Measurements from ENCODE around the gene ARTN.

Gene ARTN, protein sequence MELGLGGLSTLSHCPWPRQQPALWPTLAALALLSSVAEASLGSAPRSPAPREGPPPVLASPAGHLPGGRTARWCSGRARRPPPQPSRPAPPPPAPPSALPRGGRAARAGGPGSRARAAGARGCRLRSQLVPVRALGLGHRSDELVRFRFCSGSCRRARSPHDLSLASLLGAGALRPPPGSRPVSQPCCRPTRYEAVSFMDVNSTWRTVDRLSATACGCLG

DNA sequence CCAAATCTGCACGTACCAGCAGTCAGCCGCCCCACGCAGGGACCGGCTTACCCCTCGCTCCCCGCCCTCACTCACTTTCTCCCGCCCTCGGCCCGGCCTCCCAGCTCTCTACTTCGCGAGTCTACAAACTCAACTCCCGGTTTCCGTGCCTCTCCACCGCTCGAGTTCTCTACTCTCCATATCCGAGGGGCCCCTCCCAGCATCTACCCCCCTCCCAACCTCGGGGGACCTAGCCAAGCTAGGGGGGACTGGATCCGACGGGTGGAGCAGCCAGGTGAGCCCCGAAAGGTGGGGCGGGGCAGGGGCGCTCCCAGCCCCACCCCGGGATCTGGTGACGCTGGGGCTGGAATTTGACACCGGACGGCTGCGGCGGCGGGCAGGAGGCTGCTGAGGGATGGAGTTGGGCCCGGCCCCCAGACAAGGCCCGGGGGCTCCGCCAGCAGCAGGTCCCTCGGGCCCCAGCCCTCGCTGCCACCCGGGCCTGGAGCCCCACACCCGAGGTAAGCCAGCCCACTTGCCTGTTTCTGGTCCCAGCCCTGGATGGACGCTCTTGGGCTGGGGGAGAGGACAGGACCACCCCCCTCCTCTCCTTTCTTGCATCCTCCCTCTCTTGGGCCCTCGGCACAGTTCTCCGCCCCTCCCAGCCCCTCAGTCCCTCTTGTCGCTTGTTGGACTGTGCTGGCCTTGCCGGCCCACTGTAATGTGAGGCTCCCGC is at the start of gene ARTN:
TSS of gene ARTN (plus strand) at position 416 of the 715 bp plus-strand sequence. CDS start 1,856 bp downstream, outside the sequence.
- DNase-seq (ENCODE audit: low read depth in 4 of 4, low spot score in 1 of 4): no peak

DNA sequence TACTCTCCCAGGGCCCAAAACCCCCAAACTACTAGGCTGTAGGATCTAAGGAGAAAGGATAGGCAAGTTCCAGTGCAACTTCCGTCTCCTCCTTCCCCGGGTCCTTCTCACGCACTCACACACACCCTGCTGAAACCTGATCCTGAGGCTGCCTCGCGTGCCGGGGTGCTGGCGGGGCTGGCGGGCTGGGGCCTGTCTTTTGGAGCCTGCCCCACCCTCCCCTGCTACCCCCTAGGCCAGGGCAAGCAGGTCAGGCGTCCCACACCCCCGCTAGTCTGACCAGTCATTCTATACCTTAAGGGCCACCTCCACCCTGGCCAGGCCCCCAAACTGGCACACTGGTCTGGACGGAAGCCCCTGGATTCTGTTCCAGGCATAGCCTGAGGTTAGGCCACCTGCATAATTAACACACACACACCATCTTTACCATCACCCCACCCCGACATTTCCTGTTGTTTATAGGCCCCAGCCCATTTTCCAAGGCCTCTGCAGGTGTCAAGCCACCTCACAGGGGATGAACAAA is 48.3 kb upstream of the ARTN start:
- DNase-seq (ENCODE audit: low read depth in 4 of 4, low spot score in 1 of 4): no peak

DNA sequence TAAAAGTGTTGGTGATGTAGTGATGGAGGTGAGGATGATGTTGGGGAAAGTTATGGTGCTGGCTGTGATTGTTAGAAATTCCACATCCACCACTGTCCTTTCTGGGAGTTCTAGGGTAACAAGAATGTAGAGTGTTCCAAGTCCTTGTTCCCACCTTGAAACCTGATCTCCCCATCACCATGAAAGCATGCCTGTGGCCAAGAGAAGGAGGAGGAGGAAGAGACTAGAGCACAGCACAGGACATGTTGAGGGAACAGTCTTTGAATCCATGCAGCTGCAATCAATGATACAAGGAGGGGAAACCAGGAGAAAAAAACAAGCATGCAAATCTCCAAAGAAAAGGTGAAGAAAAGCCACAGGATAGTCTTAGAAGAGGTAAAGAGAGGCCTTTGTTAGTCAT is 45.9 kb upstream of the ARTN start:
- DNase-seq (ENCODE audit: low read depth in 4 of 4, low spot score in 1 of 4): no peak

DNA sequence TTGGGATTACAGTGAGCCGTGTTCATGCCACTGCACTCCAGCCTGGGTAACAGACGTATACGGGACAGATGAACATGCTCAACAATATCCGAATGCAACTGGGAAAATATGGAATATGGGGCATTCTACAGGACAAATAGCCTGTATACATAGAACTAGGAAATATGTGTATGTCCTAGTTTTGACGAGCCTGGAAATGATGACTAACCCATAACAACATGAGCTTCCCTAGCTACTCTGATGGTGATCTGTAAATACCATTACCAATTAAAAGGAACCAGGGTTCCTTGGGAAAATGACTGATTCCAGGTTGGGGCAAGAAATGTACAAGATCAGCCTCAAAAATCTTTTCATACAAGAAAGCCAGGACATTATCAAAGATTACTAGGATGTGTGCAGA is 42.8 kb upstream of the ARTN start:
- DNase-seq (ENCODE audit: low read depth in 4 of 4, low spot score in 1 of 4): no peak

DNA sequence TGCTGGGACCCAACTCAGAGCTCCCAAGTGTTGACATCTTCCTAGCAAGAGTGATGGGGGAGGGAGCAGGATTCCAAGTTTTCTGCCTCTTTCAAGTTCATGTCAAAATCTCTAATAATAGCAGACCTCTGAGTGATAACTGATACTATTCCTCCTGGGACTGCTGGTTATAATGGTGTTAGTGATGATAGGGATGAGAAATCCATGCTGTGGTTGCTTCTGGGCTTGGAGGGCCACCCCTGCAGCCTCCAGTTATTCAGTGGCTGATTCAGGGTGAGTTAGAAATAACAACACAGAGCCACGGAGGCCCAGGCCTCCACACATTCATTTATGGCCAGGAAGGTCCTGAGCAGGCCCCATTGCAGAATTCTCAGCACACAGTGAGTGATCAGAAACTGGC is 40.6 kb upstream of the ARTN start:
- DNase-seq (ENCODE audit: low read depth in 4 of 4, low spot score in 1 of 4): no peak

DNA sequence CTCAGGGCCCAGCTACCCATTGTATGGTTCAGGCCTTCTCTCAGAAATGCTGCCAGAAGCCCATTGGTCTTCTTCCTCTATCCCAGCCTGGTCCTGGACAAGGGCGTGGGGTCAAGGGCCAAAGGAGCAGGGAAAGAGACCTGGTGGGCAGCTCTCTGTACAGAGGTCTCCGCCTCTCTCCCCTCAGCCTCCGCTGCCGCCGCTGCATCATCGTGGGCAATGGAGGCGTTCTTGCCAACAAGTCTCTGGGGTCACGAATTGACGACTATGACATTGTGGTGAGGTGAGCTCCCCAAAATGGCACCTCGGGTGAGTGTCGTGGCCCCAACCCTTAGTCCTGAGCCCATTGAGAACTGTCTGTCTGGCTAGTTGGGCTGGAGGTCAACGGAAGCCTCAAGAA is 34.6 kb upstream of the ARTN start:
- no peak for DNase-seq (ENCODE audit: low read depth in 4 of 4, low spot score in 1 of 4)

DNA sequence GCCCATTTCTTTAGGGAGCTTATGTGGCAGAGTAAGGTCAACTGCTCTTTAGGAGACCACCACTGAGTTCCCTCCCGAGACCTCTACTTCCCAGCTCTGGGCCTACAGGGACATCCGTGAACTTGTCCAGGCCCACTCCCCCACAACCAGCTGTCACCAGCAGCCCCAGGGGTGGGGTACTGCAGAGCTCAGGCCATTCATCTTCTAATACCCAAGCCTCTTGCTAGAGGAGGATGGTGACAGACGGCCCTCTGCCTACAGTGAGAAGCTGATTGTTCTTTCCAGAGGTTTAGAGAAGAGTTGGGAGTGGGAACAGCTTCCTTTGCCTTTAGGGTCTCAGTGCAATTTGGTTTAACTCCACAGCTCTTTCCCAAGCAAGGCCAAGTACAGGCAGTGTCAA is 33.2 kb upstream of the ARTN start:
- no peak for DNase-seq (ENCODE audit: low read depth in 4 of 4, low spot score in 1 of 4)

DNA sequence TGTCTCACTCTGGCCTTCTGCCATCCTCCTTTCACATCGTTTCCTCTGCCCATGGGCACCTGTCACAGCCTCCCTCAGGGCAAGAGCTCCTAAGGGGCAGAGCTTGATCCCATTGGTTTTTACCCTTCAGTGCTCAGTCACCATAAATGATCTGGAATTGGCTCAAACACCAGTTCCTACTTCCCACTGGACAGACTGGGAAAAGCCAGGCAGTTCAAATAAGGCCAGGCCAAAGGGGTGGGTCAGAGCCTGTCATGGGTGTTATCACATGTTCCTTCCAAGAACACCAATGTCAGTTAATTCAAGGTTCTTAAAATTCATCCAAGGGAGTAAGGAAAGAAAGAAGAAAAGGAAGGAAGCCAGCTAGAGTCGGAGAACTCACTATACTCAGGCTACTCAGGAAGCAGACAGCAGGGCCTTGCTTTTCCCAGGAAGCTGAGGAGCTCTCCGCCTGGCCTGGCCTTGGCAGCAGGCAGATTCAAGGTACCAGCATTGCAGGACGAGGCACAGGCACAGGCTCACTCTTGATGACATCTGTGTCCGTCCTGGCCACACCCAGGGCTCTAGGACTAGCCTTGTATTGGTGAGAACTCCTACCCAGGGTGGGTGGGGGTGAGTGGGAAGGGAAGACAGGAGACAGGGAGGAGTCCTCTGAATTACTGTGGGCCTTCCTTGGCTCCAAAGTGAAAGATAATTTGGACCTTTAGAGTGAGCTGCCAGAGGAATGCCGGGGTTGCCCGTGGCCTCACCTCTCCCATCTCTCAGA is 32.2 kb upstream of the ARTN start:
- no peak for DNase-seq (ENCODE audit: low read depth in 4 of 4, low spot score in 1 of 4)

DNA sequence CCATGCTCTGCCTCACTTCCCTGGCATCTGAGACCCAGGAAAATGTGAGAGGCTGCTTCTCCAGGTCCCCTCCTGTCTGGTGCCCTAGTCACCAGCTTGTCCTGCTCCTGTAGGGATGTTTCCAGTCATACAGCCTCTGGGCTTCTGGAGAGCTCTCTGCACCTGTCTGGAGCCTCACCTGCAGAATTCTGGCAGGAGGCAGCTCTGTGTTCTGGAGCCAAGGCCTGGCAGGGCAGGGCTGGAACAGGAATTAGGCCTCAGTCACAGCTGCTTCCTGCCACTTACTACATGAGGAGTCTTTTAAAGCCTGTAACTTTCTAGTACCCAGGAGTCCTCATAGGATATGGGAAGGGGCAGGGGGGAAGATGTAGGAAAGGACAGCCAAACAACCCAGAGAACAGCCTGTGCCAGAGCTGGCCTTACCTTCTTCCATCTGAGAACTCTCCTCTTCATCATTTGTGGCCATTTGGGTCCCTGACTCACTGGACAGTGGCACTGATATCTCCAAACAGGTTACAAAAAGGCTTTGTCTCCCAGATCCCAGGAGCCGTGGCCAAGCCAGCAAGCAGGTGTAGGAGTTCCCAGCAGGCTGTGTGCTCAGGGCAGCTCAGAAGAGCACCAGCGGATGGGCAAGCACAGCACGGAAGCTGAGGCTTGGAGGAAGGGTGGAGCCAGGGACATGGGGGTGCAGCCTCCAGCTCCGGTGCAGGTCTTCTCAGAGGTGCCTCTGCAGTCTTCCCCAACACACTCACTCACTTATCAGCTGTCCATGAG is 31.4 kb upstream of the ARTN start:
- DNase-seq (ENCODE audit: low read depth in 4 of 4, low spot score in 1 of 4): no peak

DNA sequence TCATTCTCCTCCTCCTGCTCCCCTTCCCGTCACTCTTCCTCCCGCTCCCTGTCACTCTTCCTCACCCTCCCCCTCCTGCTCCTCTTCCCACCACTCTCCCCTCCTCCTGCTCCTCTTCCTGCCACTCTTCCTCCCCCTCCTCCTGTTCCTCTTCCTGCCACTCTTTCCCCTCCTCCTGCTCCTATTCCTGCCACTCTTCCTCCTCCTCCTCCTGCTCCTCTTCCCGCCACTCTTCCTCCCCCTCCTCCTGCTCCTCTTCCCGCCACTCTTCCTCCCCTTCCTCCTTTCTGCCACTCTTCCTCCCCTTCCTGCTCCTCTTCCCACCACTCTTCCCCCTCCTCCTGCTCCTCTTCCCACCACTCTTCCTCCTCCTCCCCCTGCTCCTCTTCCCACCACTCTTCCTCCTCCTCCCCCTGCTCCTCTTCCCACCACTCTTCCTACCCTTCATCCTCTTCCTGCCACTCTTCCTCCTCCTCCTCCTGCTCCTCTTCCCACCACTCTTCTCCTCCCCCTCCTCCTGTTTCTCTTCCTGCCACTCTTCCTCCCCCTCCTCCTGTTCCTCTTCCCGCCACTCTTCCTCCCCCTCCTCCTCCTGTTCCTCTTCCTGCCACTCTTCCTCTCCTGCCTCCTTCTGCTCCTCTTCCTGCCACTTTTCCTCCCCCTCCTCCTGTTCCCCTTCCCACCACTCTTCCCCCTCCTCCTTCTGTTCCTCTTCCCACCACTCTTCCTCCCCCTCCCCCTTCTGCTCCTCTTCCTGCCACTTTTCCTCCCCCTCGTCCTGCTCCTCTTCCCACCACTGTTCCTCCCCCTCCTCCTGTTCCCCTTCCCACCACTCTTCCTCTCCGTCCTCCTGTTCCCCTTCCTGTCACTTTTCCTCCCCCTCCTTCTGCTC is 28.7 kb upstream of the ARTN start:
- no peak for DNase-seq (ENCODE audit: low read depth in 4 of 4, low spot score in 1 of 4)

DNA sequence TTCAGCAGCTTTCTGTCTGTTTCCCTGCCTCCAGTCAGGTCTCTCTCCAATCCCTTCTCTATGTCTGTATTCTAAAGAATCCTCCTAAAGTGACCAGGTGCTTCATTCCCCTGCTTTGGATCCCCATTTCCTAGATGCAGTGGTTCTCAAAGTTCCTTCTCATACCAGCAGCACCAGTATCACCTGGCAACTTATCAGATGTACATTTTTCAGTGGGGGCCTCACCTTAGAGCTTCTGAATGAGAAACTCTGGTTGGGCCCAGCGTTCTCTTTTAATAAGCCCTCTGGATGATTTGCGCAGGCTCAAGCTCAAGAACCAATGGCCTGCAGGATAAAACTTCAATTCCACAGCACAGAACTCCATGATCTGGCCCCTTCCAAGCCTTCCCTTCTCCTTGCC is 25.4 kb upstream of the ARTN start:
- DNase-seq (ENCODE audit: low read depth in 4 of 4, low spot score in 1 of 4): no peak

DNA sequence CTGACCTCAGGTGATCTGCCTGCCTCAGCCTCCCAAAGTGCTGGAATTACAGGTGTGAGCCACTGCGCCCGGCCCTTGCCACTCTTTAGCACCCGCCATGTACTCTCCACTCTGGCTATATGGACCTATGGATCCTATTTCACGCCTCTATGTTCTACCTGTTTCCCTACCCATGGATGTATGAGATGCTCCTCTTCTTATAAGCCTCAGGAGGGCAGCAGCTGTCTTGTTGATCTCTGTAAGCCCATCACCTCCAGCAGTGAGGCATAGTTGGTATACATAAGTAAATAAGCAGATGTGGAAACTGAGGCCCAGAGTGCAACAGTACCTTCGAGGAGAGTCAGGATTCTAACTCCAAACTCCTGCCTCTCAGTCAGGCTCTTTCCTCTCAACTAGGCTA is 24.7 kb upstream of the ARTN start:
- no peak for DNase-seq (ENCODE audit: low read depth in 4 of 4, low spot score in 1 of 4)

DNA sequence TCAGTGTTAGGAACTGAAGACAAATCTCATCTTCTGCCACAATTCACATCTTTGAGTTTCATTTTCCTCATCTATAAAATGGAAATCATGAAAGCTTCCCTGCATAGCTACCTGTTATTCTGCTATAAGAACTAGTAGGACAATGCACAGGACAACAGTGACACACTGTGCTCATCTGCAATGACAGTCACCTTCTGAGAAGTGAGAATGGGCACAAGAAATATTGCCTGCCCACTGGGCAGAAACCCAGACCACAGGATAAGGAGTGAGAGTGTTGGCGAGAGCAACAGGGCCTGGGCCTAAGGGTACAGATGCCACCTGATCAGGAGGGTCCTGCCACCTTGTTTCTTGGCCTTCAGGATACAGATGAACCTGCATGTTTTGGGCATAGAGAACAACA is 23.3 kb upstream of the ARTN start:
- DNase-seq (ENCODE audit: low read depth in 4 of 4, low spot score in 1 of 4): no peak

DNA sequence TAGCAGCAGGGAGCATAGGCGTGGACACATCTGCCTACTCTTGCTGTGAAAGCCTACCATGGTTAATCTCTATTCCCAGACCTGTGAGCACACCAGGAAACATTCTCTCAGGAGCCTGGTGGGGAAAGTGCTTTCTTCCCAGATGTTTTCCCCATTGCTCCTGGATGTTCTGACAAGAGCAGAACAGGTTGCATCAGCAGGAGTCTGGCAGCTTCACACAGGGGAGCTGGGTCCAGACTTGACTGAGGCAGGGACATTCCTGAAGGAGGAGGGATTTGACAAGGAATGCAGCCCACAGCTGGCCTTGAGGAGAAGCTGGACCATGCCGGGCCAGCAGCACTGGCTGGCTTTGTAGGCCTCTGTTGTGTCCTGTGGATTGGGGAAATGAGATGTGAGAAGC is 21.0 kb upstream of the ARTN start:
- DNase-seq (ENCODE audit: low read depth in 4 of 4, low spot score in 1 of 4): no peak

DNA sequence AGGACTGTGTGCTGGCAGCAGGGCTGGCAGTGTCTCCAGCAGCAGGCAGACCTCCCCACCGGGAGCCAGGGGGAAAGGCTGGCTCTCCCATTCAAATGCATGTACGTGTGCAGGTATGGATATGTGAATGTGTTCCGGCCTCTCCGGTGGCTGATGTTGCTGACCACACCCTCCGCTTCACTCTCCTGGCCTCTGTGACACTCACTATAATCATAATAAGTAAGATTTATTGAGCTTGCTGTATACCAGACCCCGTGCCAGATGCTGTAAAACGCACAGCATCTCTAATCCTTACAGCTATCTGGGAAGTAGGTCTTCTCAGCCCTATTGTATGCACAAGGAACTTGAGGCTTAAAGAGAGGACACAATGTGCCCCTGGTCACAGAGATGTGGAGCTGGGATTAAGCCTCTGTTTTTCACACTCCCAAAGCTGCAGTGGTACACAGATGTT is 20.5 kb upstream of the ARTN start:
- no peak for DNase-seq (ENCODE audit: low read depth in 4 of 4, low spot score in 1 of 4)

DNA sequence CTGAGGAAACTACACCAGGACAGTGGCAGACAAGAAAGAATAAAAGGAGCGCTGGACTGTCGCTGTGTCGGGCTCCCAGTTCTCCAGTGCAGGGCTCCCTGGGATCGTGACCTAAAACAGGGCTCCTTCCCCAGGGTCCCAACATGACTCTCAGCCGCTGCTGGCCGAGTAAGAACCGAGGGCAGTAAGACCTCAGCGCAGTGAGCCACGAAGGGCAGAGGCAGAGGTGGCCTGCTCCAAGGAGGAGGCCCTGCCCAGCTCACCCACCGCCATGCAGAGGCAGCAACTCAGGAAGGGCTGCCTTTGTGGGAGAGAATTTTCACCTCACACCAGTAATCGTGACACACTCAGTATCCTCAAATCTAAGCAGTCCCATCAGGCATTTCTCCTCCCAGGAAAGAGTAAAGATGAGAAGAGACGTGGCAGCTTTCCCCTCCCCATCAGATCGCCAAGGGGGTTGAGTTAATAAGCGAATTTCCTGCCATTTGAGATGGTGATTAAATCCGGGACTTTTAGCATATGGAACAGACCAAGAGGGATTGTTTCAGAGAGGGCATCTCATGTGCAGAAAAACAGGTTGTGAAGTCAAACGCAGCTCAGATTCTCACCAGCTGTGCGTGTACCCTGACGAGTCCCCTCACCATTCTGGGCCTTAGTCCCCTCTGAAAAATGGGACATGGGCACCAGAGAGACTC is 19.8 kb upstream of the ARTN start:
- no peak for DNase-seq (ENCODE audit: low read depth in 4 of 4, low spot score in 1 of 4)

DNA sequence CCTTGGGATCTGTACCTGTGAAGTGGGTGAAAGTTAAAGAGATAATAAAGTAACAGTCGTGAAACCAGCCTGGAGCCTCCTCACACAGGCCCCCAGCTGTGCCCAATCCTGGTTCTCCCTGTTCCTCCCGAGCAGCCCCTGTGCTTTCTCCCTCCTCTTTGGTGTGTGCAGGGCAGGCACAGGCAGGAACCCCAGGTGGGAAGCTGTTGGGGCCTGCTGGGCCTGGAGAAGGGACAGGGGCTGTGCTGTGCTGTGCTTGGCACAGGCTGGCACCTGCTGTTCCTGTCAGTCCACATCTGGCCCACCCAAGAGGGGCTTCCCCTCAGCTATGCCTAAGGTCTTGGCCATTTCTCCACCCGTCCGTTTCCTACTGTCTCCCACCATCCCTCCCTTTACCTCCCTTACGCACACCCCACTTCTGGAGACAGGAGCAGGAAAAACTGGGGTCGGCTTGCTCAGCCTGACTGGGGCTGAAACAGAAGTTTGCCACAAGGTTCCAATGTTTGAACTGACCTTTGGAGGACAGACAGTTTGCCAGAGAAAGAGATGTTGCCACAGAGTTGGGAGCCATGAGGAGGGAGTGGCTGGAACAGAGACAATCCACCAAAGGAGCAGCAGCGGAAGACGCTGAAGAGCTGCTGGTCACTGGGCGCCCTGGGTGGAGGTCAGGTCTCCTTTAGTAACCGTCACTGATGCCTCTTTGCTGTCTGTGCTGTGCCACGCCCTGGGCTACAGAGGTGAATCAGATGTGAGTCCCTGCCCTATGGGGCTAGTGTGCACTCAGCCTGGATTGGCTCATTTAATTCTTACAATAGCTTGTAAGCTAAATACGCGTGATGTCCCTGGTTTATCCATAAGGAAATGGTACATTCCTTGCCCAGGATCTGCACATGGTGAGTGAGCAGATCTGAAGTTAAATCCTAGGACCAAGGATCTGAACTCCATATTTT is 18.8 kb upstream of the ARTN start:
- DNase-seq (ENCODE audit: low read depth in 4 of 4, low spot score in 1 of 4): no peak

DNA sequence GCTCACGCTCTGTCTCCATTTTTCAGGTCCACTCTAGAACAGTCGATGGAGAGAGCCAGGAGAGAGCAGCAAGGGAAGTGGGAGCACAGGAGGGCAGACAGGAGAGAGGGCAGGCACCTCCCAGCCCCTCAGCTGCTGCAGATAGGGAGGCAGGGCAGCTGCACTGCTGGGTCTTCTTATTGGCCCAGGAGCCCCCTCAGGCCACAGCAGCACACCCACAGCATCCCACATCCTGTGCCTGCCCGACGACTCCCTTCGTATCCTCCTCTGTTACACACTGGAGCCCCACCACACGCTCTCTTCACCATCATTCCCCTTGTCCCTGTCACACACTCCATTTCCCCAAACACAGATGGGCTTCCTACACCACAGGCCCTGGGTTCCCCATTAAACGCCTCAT is 13.7 kb upstream of the ARTN start:
- no peak for DNase-seq (ENCODE audit: low read depth in 4 of 4, low spot score in 1 of 4)

DNA sequence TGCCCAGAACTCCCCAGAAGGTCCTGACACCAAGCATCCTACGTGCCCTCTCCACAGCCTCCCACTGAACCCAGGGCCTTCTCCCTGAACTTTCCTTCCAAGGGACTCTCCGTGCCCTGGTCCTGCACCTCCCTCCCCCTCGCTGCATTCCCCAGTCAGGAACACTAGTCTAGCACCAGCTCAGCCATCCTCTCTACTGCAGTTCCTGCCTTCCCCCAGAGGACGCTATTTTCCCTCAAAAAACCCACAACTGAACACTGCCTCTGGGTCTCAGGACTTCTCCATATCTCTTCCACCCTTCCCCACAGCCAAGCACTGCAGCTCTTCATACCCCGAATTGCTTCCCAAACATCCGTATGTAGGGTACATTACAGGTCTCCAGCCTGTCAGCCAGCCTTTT is 12.6 kb upstream of the ARTN start:
- DNase-seq (ENCODE audit: low read depth in 4 of 4, low spot score in 1 of 4): no peak

All from stimulated activated CD4-positive, alpha-beta T cell treated with anti-CD3 and anti-CD28 coated beads, Interleukin-1b, Interleukin-23, amount 100 ng/mL, for 24 hours (primary cell).